ENCODE measurements around the gene HOXC9. TPM values are rescaled to one million over a fixed set of nuclear protein-coding genes. Genes with fewer than 3 reads are reported as not detected.

HOXC9 gene
- total and polyA plus RNA-seq, 11 donors = not detected

DNA sequence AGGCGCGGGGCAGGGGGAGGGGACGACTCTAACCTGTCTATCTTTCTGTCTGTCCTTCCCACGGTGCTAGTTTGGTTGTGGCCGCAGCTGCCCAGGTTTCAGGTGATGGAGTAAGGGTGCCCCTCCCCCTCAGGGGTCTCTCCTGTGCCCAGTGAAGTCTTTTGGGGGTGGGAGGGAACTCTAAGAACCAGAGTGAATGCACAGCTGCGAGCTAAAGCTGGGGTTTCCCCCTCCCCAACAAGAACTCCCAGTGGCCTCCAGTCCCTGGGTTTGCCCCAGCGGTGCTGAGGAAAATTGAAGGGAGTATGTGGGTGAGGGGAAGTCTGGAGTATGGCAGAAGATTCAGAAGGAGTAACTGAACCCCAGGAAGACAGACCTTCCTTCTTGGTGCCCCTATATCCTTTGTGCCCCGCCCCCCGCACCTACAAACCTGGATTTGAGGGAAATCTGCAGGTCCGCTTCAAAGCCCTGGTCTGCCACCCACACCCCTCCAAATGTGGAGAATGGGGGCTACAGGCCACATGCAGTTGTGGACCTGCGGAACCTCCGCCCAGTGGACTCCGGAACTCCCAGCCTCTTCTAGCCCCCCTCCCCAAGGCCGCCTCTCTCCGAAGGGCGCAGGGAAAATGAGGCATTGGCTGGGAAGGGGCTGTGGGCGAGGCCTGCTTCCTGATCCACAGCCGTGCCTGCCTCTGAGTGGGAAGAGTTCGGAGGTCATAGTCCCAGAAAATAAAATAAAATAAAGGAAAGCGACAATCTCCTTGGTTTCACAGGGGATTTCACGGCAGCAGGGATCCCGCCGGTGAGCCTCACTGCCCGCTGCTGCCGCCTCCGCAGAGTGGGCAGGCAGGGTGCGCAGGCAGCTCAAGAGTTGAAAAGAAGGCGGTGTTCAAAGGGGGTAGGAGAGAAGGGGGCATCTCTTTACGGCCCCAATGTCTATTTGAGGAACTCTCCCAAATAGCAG is 3.4 kb upstream of the HOXC9 start:
- peak in 1 of 5 donors; percentile 18 for DNase-seq
- H3K9me3 ChIP-seq = no peaks in the 10 kb centered on the region
- TF ChIP-seq POLR2A (IDR thresholded peaks at IDR 0.05) (no peak), CTCF (IDR thresholded peaks at IDR 0.05) (no peak)
- no peak overlapping the region for H3K27ac ChIP-seq
- H3K4me3 ChIP-seq = peak overlapping the region in 11 of 12 donors; percentile 19 to 63 (median 50)
- no peaks in the 10 kb centered on the region for H3K36me3 ChIP-seq
- H3K4me1 ChIP-seq = peaks cover 0 to 49% (median 29%) of the 10 kb centered on the region in 12 donors
- peaks cover 84 to 100% (median 99%) of the 10 kb centered on the region in 9 donors for H3K27me3 ChIP-seq
- ATAC-seq = no peak
- WGBS, 4 donors = 34 to 47% (median 41%) methylated on average over 29 of the region's 29 CpGs
- intact Hi-C loops (cut with DNase I) = no loop called here

- Histone ChIP-seq H3K27ac (no peak overlapping the region), H3K4me1 (peaks cover 0 to 49% (median 29%) of the 10 kb centered on the region in 12 donors), H3K36me3 (no peaks in the 10 kb centered on the region), H3K9me3 (no peaks in the 10 kb centered on the region), H3K27me3 (peaks cover 81 to 100% (median 99%) of the 10 kb centered on the region in 9 donors), H3K4me3 (no peak overlapping the region)
- ATAC-seq (no peak), DNase-seq (peak in 2 of 5 donors; percentile 15 to 37)
- TF ChIP-seq POLR2A (IDR thresholded peaks at IDR 0.05) = no peak
- no peak for TF ChIP-seq CTCF (IDR thresholded peaks at IDR 0.05)
- 7 to 15% (median 11%) methylated on average over 35 of the region's 35 CpGs for WGBS, 4 donors
- intact Hi-C loops (cut with DNase I) = no loop called here
These were observed 2.5 kb upstream of the HOXC9 start for GRCh38 chr12:53997204-53998109.

DNA sequence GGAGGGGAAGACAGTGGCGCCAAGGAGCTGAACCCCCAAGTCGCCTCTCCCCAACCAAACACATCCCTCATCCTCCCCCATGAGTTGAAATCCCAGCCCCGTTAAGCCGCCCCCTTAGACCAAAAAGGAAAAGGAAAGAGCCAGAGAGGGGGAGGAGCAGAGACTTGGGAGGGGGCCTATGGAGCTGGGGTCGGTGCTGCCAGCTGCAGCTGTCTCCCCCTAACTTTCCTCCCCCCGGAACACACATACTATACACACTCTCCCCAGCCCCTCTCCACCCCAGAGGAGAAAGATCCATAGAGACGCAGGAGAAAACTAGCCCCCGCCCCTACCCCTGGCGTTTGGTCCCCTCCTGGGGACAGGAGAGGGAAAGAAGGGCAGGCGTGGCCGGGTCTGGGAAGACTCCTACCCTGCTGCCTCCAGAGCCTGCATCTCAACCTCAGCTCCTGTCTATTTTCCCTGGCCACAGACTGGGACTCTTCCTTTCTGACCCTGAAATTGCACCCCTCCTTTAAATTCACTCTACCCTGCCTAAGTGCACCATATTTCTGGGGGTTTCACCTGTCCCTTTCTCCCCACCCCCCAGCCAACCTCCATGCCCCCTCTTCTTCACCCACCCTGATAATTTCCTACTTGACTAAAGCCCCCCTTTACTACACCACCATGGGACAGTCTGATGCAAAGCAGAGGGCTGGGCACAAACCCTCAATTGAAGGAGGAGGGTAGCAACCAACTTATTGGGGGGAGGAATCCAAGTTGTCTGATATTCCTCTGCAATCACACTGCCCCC is 1.7 kb upstream of the HOXC9 start:
- H3K27ac ChIP-seq = no peak overlapping the region

More for the DNA sequence above, 1.7 kb upstream of the HOXC9 start:
- ATAC-seq (no peak), DNase-seq (no peak)
- Histone ChIP-seq H3K27me3 (peaks cover 81 to 100% (median 99%) of the 10 kb centered on the region in 9 donors), H3K9me3 (no peaks in the 10 kb centered on the region), H3K4me3 (no peak overlapping the region), H3K4me1 (peaks cover 0 to 49% (median 29%) of the 10 kb centered on the region in 12 donors), H3K36me3 (no peaks in the 10 kb centered on the region)
- TF ChIP-seq CTCF (IDR thresholded peaks at IDR 0.05) (no peak), POLR2A (IDR thresholded peaks at IDR 0.05) (no peak)
- intact Hi-C loops (cut with DNase I) = no loop called here
- WGBS, 4 donors = 5 to 14% (median 10%) methylated on average over 11 of the region's 11 CpGs
